Medulla oblongata (tissue), 1 donor: Measurements from ENCODE around the gene CPN1.
"Not testable (repeated sequence)": the region's sequence is repeated elsewhere in the genome, so short reads cannot be mapped to it uniquely, and the experiment has no call there.

Experiments
- DNase-seq: peaks from one replicate; pipeline ENCODE4 v3.0.0-alpha.2; 2015; ENCODE audit errors: extremely low spot score

Gene CPN1

GRCh38 chr10:100081075-100082001, at the start of gene CPN1:
Gene CPN1, minus strand, starts transcription at chr10:100081869. Its CDS starts 244 bp downstream, at chr10:100081625.
- no peak for DNase-seq

- no peak for DNase-seq
Observed at GRCh38 chr10:100130831-100131230, 49.2 kb upstream of the CPN1 start.

- DNase-seq = no peak
Observed at GRCh38 chr10:100129424-100129823, 47.8 kb upstream of the CPN1 start.

GRCh38 chr10:100128951-100129350, 47.3 kb upstream of the CPN1 start:
- no peak for DNase-seq

GRCh38 chr10:100125335-100125734, 43.7 kb upstream of the CPN1 start:
- DNase-seq = not testable (repeated sequence)

GRCh38 chr10:100124097-100124496, 42.4 kb upstream of the CPN1 start:
- no peak for DNase-seq

- DNase-seq = no peak
Observed at GRCh38 chr10:100122780-100123179, 41.1 kb upstream of the CPN1 start.

- no peak for DNase-seq
Observed at GRCh38 chr10:100120550-100120949, 38.9 kb upstream of the CPN1 start.

GRCh38 chr10:100119726-100120125, 38.1 kb upstream of the CPN1 start:
- no peak for DNase-seq

GRCh38 chr10:100114976-100115770, 33.5 kb upstream of the CPN1 start:
- no peak for DNase-seq

- no peak for DNase-seq
Observed at GRCh38 chr10:100114460-100114859, 32.8 kb upstream of the CPN1 start.

GRCh38 chr10:100109670-100110069, 28.0 kb upstream of the CPN1 start:
- no peak for DNase-seq

- no peak for DNase-seq
Observed at GRCh38 chr10:100106865-100107264, 25.2 kb upstream of the CPN1 start.

- DNase-seq = no peak
Observed at GRCh38 chr10:100104300-100104699, 22.6 kb upstream of the CPN1 start.

- no peak for DNase-seq
Observed at GRCh38 chr10:100103581-100103980, 21.9 kb upstream of the CPN1 start.

GRCh38 chr10:100101192-100102076, 19.8 kb upstream of the CPN1 start:
- DNase-seq = no peak

GRCh38 chr10:100100651-100101184, 19.0 kb upstream of the CPN1 start:
- no peak for DNase-seq

GRCh38 chr10:100089241-100089640, 7.6 kb upstream of the CPN1 start:
- DNase-seq = no peak

- not testable (repeated sequence) for DNase-seq
Observed at GRCh38 chr10:100086708-100087107, 5.0 kb upstream of the CPN1 start.

- no peak for DNase-seq
Observed at GRCh38 chr10:100085596-100085995, 3.9 kb upstream of the CPN1 start.

GRCh38 chr10:100083623-100084022, 2.0 kb upstream of the CPN1 start:
- no peak for DNase-seq
